ENCODE results near the gene CACNA1C. TPM values are rescaled to one million over a fixed set of nuclear protein-coding genes. Genes with fewer than 3 reads are reported as not detected.

Gene CACNA1C
- total RNA-seq, 1 donor from 2014 or later: 1.6 TPM

GRCh38 chr12:2533036-2533435 is 480.2 kb downstream of the CACNA1C start:
- peaks cover 69% of the 10 kb centered on the region for H3K4me1 Mint-ChIP-seq

GRCh38 chr12:2535583-2536204 is 482.9 kb downstream of the CACNA1C start:
- peaks cover 2% of the 10 kb centered on the region for H3K27me3 Mint-ChIP-seq (ENCODE audit: low read depth)
- H3K9me3 Mint-ChIP-seq: no peaks in the 10 kb centered on the region
- no peaks in the 10 kb centered on the region for H3K36me3 Mint-ChIP-seq (ENCODE audit: low read depth)
- H3K27ac Mint-ChIP-seq (ENCODE audit: unreplicated experiment): no peak overlapping the region
- peaks cover 51% of the 10 kb centered on the region for H3K4me1 Mint-ChIP-seq
- TF ChIP-seq CTCF (conservative IDR thresholded peaks at IDR 0.05): no peak
- no peak overlapping the region for H3K4me3 Mint-ChIP-seq
- DNase-seq (ENCODE audit: low read depth, low spot score): no peak

More at GRCh38 chr12:2533036-2533435, 480.2 kb downstream of the CACNA1C start:
- no peak overlapping the region for H3K27ac Mint-ChIP-seq (ENCODE audit: unreplicated experiment)
- no peaks in the 10 kb centered on the region for H3K36me3 Mint-ChIP-seq (ENCODE audit: low read depth)
- no peak for TF ChIP-seq CTCF (conservative IDR thresholded peaks at IDR 0.05)
- no peaks in the 10 kb centered on the region for H3K9me3 Mint-ChIP-seq
- DNase-seq (ENCODE audit: low read depth, low spot score): no peak
- H3K27me3 Mint-ChIP-seq (ENCODE audit: low read depth): peaks cover 2% of the 10 kb centered on the region
- no peak overlapping the region for H3K4me3 Mint-ChIP-seq

DNA sequence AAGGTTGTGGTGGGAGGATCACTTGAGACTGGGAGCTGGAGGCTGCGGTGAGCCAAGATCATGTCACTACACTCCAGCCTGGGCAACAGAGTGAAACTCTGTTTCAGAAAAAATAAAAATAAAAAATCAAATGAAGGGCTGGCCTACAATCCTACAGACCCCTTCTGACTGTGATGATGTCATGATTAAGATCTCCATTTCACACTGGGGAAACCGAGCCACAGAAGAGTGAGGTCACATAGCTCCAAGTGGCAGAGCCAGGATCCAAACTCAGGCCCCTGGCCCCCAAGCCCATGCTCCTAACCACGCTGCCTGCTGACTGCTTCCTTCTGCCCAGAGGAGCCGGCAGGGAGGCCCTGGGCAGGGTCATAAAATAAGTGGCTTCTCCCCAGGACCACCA is 483.9 kb downstream of the CACNA1C start:
- no peak overlapping the region for H3K4me3 Mint-ChIP-seq
- no peaks in the 10 kb centered on the region for H3K36me3 Mint-ChIP-seq (ENCODE audit: low read depth)
- no peak overlapping the region for H3K27ac Mint-ChIP-seq (ENCODE audit: unreplicated experiment)

DNA sequence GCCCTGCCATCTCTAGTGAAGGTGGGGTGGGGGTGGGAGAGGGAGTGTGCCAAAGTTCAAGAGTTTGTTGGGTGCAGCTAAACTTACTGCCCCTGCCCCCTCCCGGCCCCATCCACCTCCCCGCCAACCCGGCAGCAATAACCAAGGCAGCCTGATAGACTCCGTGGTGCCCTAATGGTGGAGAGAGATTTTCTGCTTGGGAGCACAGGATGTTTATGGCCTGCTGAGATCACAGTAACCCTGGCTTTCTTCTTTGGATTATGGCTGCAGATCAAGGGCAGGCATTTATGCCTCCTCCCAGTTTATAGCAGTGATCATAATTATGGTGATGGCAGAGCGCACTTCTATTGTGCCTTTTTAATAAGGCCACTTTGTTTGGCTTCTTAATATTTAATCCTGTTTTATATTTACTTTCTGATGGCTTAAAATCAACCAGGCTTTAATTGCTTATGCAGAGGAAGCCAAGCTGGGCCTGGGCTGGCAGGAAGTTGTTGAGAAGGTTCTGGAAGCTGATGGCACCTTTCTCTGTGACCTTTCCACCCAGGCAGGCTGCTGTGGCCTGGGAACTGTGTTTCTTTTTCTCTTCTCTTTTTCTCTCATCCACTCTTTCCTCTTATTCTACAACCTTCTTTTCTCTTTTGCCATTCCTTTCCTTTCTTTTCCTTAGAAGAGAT is 485.2 kb downstream of the CACNA1C start:
- no peaks in the 10 kb centered on the region for H3K9me3 Mint-ChIP-seq
- TF ChIP-seq CTCF (conservative IDR thresholded peaks at IDR 0.05): no peak
- H3K4me1 Mint-ChIP-seq: peaks cover 34% of the 10 kb centered on the region
- no peak overlapping the region for H3K4me3 Mint-ChIP-seq
- no peak overlapping the region for H3K27ac Mint-ChIP-seq (ENCODE audit: unreplicated experiment)
- no peaks in the 10 kb centered on the region for H3K36me3 Mint-ChIP-seq (ENCODE audit: low read depth)
- DNase-seq (ENCODE audit: low read depth, low spot score): no peak
- H3K27me3 Mint-ChIP-seq (ENCODE audit: low read depth): no peaks in the 10 kb centered on the region

More for the DNA sequence above, 483.9 kb downstream of the CACNA1C start:
- TF ChIP-seq CTCF (conservative IDR thresholded peaks at IDR 0.05): no peak
- Mint-ChIP-seq H3K27me3 (ENCODE audit: low read depth) (peaks cover 2% of the 10 kb centered on the region), H3K4me1 (peaks cover 47% of the 10 kb centered on the region), H3K9me3 (no peaks in the 10 kb centered on the region)
- DNase-seq (ENCODE audit: low read depth, low spot score): no peak

GRCh38 chr12:2539938-2540337 is 487.2 kb downstream of the CACNA1C start:
- DNase-seq (ENCODE audit: low read depth, low spot score): no peak
- Mint-ChIP-seq H3K36me3 (ENCODE audit: low read depth) (no peaks in the 10 kb centered on the region), H3K27ac (ENCODE audit: unreplicated experiment) (peak overlapping the region; percentile 37), H3K9me3 (no peaks in the 10 kb centered on the region), H3K27me3 (ENCODE audit: low read depth) (no peaks in the 10 kb centered on the region), H3K4me1 (peaks cover 21% of the 10 kb centered on the region), H3K4me3 (no peak overlapping the region)
- no peak for TF ChIP-seq CTCF (conservative IDR thresholded peaks at IDR 0.05)
